ENCODE results near the gene RUSF1. TPM values are rescaled to one million over a fixed set of nuclear protein-coding genes. Genes with fewer than 3 reads are reported as not detected.

The RUSF1 gene
- total and polyA plus RNA-seq, 10 of the 15 experiments (the other 5 are each of a cell fraction or from before 2014, with no cell fraction given), result 0.20 to 46.3 (median 29.7) TPM

GRCh38 chr16:31487720-31488467 lies 20.3 kb downstream of the RUSF1 start:
- no peaks in the 10 kb centered on the region; a peak in 3 of 4 replicates for H3K36me3 ChIP-seq (ENCODE audit: control insufficient read depth in 2 of 2, insufficient read depth in 2 of 2, low read length in 1 of 2)
- ATAC-seq (peak; percentile 78), FAIRE-seq (no peak), DNase-seq (ENCODE audit: low read depth, low spot score) (no peak)
- H3K9ac ChIP-seq (ENCODE audit: control insufficient read depth, insufficient read depth, low read length), result no peak overlapping the region
- no TSS peak for BruUV-seq (replicated peaks)
- ChIA-PET SMC1A (ENCODE audit: uncharacterized antibody, unreplicated experiment) (no interaction called here), CTCF (interaction anchor here (1.0 kb wide), 1 partner anchor 27 kb away, joined by 3 read pairs; no protein-coding TSS in a partner anchor), POLR2A (interaction anchor here (1.0 kb wide), 1 partner anchor 20 kb away, joined by 3 read pairs; the partner anchor contains the start of gene RUSF1), RAD21 (ENCODE audit: unreplicated experiment) (no interaction called here)
- H3K79me2 ChIP-seq (ENCODE audit: control insufficient read depth, insufficient read depth, low read length), result no peaks in the 10 kb centered on the region
- H4K20me1 ChIP-seq (ENCODE audit: control insufficient read depth, insufficient read depth), result no peaks in the 10 kb centered on the region
- peak overlapping the region; percentile 61 for H2AFZ ChIP-seq (ENCODE audit: control insufficient read depth, low read depth, low read length)
- peak overlapping the region; percentile 52; the same call in 1 of the 2 replicates for H3K4me3 ChIP-seq
- peak overlapping the region; percentile 93 for H3K4me2 ChIP-seq (ENCODE audit: control insufficient read depth, insufficient read depth)
- WGBS (ENCODE audit: insufficient coverage, insufficient replicate concordance, low lambda C conversion rate, missing lambda C conversion rate), result 19% methylated on average over 59 of the region's 60 CpGs
- no peak overlapping the region for H3K27ac ChIP-seq (ENCODE audit: control insufficient read depth, insufficient read depth)
- in situ Hi-C loops (cut with MboI) (no loop called here), intact Hi-C loops (cut with micrococcal nuclease; ENCODE audit: unreplicated experiment) (no loop called here)
- H3K9me3 ChIP-seq (replicated peaks; ENCODE audit: control insufficient read depth, insufficient read depth, low read length), result no peaks in the 10 kb centered on the region
- 0 out of 2 replicates have a peak, but pooled peaks cover 3% of the 10 kb centered on the region for H3K4me1 ChIP-seq (ENCODE audit: control insufficient read depth, insufficient read depth, low read length)
- no peaks in the 10 kb centered on the region; a peak in 1 of 4 replicates for H3K27me3 ChIP-seq (replicated peaks in 1 of 2; ENCODE audit: control insufficient read depth in 2 of 2, insufficient read depth in 2 of 2, low read length in 1 of 2)
- no peak for TF ChIP-seq TAF1 (IDR thresholded peaks at IDR 0.05; ENCODE audit: borderline replicate concordance, low read depth, low read length)
- no peak for TF ChIP-seq IRF4 (IDR thresholded peaks at IDR 0.05; ENCODE audit: low read depth, low read length)
- TF ChIP-seq PAX8 (IDR thresholded peaks at IDR 0.05), result no peak
- TF ChIP-seq, protein P1, sequence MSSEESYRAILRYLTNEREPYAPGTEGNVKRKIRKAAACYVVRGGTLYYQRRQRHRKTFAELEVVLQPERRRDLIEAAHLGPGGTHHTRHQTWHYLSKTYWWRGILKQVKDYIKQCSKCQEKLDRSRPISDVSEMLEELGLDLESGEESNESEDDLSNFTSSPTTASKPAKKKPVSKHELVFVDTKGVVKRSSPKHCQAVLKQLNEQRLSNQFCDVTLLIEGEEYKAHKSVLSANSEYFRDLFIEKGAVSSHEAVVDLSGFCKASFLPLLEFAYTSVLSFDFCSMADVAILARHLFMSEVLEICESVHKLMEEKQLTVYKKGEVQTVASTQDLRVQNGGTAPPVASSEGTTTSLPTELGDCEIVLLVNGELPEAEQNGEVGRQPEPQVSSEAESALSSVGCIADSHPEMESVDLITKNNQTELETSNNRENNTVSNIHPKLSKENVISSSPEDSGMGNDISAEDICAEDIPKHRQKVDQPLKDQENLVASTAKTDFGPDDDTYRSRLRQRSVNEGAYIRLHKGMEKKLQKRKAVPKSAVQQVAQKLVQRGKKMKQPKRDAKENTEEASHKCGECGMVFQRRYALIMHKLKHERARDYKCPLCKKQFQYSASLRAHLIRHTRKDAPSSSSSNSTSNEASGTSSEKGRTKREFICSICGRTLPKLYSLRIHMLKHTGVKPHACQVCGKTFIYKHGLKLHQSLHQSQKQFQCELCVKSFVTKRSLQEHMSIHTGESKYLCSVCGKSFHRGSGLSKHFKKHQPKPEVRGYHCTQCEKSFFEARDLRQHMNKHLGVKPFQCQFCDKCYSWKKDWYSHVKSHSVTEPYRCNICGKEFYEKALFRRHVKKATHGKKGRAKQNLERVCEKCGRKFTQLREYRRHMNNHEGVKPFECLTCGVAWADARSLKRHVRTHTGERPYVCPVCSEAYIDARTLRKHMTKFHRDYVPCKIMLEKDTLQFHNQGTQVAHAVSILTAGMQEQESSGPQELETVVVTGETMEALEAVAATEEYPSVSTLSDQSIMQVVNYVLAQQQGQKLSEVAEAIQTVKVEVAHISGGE (CRISPR knock-in tag; IDR thresholded peaks at IDR 0.05), result no peak
- no peak for TF ChIP-seq CHD1 (IDR thresholded peaks at IDR 0.05; ENCODE audit: low read depth, low read length)
- no peak for TF ChIP-seq EZH2 (IDR thresholded peaks at IDR 0.05; ENCODE audit: borderline replicate concordance, control insufficient read depth, low read depth, low read length)
- TF ChIP-seq PKNOX1 (IDR thresholded peaks at IDR 0.05), result no peak
- TF ChIP-seq ZNF274 (IDR thresholded peaks at IDR 0.05; ENCODE audit: insufficient read depth, insufficient read length), result no peak
- no peak for TF ChIP-seq NFYA (IDR thresholded peaks at IDR 0.05; ENCODE audit: borderline replicate concordance, low read depth, low read length)
- no peak for TF ChIP-seq MXI1 (IDR thresholded peaks at IDR 0.05; ENCODE audit: low read depth, low read length)
- no peak for TF ChIP-seq POLR2AphosphoS5 (IDR thresholded peaks at IDR 0.05; ENCODE audit: low read length)
- no peak for TF ChIP-seq BCL11A (IDR thresholded peaks at IDR 0.05; ENCODE audit: low read depth, low read length)
- TF ChIP-seq POLR2A (IDR thresholded peaks at IDR 0.05; ENCODE audit: low read depth, low read length), result peak; percentile 67
- no peak for TF ChIP-seq SREBF2 (IDR thresholded peaks at IDR 0.05; ENCODE audit: low read length)
- TF ChIP-seq, protein P2, sequence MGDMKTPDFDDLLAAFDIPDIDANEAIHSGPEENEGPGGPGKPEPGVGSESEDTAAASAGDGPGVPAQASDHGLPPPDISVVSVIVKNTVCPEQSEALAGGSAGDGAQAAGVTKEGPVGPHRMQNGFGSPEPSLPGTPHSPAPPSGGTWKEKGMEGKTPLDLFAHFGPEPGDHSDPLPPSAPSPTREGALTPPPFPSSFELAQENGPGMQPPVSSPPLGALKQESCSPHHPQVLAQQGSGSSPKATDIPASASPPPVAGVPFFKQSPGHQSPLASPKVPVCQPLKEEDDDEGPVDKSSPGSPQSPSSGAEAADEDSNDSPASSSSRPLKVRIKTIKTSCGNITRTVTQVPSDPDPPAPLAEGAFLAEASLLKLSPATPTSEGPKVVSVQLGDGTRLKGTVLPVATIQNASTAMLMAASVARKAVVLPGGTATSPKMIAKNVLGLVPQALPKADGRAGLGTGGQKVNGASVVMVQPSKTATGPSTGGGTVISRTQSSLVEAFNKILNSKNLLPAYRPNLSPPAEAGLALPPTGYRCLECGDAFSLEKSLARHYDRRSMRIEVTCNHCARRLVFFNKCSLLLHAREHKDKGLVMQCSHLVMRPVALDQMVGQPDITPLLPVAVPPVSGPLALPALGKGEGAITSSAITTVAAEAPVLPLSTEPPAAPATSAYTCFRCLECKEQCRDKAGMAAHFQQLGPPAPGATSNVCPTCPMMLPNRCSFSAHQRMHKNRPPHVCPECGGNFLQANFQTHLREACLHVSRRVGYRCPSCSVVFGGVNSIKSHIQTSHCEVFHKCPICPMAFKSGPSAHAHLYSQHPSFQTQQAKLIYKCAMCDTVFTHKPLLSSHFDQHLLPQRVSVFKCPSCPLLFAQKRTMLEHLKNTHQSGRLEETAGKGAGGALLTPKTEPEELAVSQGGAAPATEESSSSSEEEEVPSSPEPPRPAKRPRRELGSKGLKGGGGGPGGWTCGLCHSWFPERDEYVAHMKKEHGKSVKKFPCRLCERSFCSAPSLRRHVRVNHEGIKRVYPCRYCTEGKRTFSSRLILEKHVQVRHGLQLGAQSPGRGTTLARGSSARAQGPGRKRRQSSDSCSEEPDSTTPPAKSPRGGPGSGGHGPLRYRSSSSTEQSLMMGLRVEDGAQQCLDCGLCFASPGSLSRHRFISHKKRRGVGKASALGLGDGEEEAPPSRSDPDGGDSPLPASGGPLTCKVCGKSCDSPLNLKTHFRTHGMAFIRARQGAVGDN (IDR thresholded peaks at IDR 0.05), result no peak
- TF ChIP-seq RAD51 (IDR thresholded peaks at IDR 0.05), result no peak
- no peak for TF ChIP-seq NR2C1 (IDR thresholded peaks at IDR 0.05)

All from GM12878 (cell line).